HG03520 (cell line): Measurements from ENCODE around the gene SYVN1.

Experiments
- ATAC-seq: cut with Tn5 transposase; IDR thresholded peaks from one replicate; pipeline ENCODE4 v1.9.1; 2021; ENCODE audit warnings: mild to moderate bottlenecking, moderate library complexity; ENCODE audit not compliant: unreplicated experiment

Gene SYVN1

DNA sequence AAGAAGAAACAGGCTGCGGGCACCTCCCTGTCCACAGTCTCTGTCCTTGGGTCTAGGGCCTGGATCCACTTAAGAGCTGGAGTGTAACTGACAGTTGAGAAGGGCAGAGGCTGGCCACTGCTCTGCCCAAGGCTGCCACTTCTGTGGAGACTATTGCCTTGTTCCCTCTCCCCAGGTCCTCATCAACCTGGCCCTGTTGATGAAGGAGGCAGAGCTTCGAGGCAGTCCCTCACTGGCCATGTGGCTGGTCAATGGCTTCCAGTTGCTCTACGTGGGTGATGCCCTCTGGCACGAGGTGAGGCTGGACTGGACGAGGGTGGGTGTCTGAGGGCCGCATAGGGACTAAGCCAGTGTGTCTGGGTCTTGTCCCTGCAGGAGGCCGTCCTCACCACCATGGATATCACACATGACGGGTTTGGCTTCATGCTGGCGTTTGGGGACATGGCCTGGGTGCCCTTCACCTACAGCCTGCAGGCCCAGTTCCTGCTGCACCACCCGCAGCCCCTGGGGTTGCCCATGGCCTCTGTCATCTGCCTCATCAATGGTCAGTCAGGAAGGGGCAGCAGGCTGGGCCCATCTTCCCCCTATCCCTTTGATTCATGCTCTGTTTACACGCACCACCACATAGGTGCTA is 19.7 kb downstream of the SYVN1 start:
- ATAC-seq, result no peak

DNA sequence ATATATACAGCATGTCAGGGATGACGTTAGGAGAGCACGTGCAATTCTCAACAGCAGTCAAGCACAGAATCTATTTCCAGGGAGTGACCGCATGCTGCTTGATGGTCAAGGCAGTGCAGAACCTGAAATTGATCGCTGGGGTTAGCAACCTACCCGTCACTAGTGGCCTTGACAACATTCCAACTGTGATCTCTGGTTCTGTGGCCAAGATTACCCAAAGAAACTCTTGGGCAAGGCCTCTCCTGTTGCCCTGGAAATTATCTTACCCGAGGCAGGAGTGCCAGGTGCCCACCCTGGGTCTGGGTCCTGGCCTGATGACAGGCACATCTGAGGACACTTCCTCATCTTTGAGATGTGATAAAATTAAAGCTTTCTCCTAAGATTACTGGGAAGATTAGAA is 20.5 kb downstream of the SYVN1 start:
- no peak for ATAC-seq

GRCh38 chr11:65113361-65113756 is 21.0 kb downstream of the SYVN1 start:
- ATAC-seq, result no peak

GRCh38 chr11:65112546-65113360 is 21.6 kb downstream of the SYVN1 start:
- ATAC-seq, result no peak

GRCh38 chr11:65111744-65112545 is 22.4 kb downstream of the SYVN1 start, which contains the start of gene TM7SF2:
Gene TM7SF2, plus strand, starts transcription at chr11:65111872. Its CDS starts 144 bp downstream, at chr11:65112016.
- peak; percentile 53 for ATAC-seq

DNA sequence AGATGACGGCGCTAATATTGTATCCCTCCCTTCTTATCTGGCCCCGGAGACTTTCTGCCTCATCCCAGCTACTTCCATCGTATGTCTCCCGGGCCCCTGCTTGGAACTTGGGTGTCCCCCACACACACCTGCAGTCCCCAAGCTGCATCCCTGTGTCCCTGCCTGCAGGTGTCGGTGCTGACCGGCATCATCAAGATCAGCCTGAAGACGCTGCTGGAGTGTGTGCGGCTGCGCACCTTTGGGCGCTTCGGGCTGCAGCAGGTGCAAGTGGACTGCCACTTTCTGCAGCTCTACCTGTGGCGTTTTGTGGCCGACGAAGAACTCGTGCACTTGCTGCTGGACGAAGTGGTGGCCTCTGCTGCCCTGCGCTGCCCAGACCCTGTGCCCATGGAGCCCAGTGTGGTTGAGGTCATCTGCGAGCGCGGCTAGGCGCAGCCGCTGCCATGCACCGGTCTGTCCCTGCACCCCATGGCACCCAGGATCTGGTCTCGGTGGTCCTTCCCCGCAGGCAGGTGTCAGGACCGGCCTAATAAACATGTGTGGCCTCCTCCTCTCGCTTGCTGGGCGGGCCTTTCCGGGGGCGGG is 23.1 kb downstream of the SYVN1 start:
- no peak for ATAC-seq

DNA sequence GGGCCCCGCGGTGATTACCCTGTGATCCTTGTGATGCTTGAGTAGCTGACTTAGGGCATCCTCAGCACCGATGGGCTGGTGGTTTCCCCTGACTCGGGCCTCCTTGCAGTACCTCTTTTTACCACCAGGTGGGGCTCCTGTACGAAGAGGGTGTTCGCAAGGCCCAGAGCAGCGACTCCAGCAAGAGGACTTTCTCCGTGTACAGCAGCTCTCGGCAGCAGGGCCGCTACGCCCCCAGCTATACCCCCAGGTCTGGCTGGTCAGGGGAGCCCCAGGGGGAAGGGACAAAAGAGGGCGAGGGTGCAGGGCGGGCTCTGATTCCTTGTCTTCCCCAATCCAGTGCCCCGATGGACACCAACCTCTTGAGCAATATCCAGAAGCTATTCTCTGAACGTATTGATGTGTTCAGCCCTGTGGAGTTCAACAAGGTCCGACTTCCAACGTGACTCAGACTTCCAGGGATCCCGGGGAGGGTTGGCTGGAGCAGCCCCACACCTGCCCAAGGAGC is 23.9 kb downstream of the SYVN1 start:
- ATAC-seq, result peak; percentile 33

DNA sequence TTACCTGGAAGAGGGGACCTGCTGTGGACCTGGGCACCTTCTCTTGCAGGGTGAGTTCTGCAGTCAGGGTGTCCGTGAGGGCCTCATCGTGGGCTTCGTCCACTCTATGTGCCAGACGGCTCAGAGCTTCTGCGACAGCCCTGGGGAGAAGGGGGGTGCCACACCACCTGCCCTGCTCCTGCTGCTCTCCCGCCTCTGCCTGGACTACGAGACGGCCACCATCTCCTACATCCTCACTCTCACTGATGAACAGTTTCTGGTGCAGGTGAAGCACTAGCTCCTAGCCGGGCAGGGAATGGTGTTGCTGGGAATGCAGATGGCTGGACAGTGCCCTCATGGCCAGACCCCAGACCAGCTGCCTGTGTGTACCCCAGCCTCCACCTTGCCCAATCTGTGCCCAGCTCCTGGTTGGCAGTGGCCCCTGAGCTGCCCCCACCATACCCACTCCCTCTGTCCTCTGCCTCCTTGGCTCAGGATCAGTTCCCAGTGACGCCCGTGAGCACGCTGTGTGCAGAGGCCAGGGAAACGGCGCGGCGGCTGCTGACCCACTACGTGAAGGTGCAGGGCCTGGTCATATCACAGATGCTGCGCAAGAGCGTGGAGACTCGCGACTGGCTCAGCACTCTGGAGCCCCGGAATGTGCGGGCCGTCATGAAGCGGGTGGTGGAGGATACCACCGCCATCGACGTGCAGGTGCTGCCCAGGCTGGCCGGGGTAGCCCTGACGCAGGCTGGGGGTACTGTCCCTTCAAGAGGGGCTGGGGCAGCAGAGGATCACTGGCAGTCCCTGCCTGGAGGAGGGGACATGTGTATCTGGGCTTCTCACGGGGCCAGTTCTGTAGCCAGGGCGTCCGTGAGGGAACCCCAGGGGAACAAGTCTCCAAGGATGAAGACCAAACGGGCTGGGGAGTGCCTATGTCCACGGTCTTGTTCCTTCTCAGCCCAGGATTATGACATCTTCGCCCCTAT is 24.8 kb downstream of the SYVN1 start:
- ATAC-seq, result no peak

- no peak for ATAC-seq
These were observed 25.7 kb downstream of the SYVN1 start for GRCh38 chr11:65108469-65109123.

GRCh38 chr11:65107751-65108468 is 26.4 kb downstream of the SYVN1 start:
- no peak for ATAC-seq

- no peak for ATAC-seq
These were observed 27.2 kb downstream of the SYVN1 start for GRCh38 chr11:65107078-65107477.

DNA sequence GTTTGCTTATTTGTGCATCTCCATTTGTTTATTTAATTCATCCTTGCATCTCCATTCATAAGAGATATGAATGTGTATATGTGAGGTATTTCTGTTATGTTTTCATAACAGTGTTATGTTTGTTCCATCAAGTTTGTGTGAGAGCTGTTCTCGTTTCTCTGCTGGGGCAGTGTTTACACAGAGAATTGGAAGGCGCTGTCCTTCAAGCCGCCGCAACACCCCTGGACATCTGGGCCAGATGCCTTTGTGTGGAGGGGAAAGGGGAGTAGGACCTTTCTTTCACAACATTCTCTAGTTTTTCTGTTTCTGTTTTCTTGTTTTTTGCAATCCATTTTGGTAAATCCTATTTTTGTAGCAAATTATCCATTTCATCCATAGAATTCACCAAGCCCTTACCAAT is 29.7 kb downstream of the SYVN1 start:
- no peak for ATAC-seq

GRCh38 chr11:65103476-65103875 is 30.8 kb downstream of the SYVN1 start:
- no peak for ATAC-seq

GRCh38 chr11:65102142-65103095 is 31.9 kb downstream of the SYVN1 start:
- ATAC-seq, result no peak

DNA sequence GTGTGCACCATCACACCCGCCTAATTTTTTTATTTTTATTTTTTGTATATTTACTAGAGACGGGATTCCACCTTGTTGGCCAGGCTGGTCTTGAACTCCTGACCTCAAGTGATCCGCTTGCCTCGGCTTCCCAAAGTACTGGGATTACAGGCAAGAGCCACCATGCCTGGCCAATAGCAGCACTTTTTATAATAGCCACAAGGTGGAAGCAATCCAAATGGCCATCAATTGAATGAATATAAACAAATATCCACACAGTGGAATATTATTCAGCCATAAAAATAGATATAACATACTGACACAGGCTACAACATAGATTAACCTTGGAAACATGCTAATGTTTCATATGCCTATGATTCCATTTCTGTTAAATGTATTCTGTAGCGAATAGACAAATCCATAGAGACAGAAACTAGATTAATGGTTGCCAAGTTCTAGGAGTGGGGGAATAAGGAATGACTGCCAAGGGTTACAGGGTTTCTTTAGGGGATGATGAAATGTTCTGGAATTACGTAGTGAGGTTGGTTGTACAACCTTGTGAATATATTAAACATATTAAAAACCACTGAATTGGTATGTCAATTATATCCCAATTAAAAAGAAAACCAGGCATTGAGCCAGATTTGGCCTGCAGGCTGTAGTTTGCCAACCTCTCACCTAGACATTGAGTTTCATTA is 33.5 kb downstream of the SYVN1 start:
- no peak for ATAC-seq

GRCh38 chr11:65096926-65097325 is 37.4 kb downstream of the SYVN1 start:
- ATAC-seq, result no peak
